ENCODE data around the gene SLC1A5.
"Not testable (repeated sequence)": the region's sequence is repeated elsewhere in the genome, so short reads cannot be mapped to it uniquely, and the experiment has no call there.

GRCh38 chr19:46804432-46804831 lies 16.0 kb upstream of the SLC1A5 start:
- TF ChIP-seq CTCF, POLR2A (IDR thresholded peaks at IDR 0.05): not testable (repeated sequence)

All from testis (tissue), 2 donors.